Measurements from ENCODE around the gene LAMA3.

DNA sequence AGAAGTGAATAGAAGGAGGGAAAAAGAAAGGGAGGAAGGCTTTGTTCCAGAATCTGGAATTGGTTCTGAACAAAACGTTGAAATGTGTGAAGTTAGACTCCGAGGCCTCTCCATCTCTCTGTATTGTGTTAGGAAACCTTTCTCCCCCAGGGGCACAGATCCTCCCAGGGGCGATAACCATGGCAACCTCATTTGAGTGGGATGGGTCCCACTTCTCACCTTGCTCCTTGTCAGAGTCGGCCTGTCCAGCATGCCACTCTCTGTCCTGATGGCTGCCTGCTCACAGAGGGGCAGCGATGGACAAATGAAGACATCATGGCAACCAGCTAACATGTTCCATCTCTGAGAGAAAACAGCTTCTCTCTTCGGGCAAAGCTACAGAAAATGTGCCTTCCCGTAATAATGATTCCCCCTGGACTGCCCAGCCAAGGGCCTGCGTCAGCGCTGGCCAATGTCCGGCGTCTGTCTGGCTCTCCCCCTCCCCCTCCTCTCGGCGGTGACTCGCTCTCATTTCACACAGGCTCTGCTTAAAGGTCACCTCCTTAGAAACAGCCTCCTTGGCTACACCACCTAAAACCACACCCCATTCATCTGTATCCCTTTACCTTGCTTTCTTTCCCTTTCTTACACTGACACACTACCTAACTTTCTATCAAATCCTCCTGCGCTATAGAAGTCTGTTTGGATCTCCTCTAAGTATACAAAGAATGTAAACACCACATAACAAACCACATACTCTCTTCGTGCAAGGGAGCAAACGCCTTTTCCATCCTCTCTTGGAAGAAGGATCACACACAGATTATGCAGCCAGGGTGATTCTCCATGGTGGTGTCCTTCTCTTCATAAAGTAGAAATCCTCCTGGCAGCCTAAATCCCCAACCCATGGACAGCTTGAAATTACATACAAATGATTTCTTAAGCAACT is 293.2 kb downstream of the LAMA3 start:
- no peak for TF ChIP-seq CTCF (conservative IDR thresholded peaks at IDR 0.05; ENCODE audit: low read length)
- no peak for TF ChIP-seq EZH2phosphoT487 (IDR thresholded peaks at IDR 0.05; ENCODE audit: borderline replicate concordance)

Data from Loucy (cell line).